ENCODE results near the gene DRD1. TPM values are rescaled to one million over a fixed set of nuclear protein-coding genes. Genes with fewer than 3 reads are reported as not detected.

DRD1 gene
- total and polyA plus RNA-seq, 2 of the 4 experiments (the other 2 are of a cell fraction): 0.18 to 0.19 TPM

GRCh38 chr5:175464074-175464941 lies 20.3 kb upstream of the DRD1 start:
- intact Hi-C loops (cut with micrococcal nuclease) (no loop called here), dilution Hi-C loops (cut with HindIII; ENCODE audit: low sequenced_read_pairs, unreplicated experiment) (no loop called here), in situ Hi-C loops (cut with MboI; ENCODE audit: low sequenced_read_pairs) (no loop called here)
- ChIA-PET CTCF (interaction anchor here (0.5 to 2.1 kb wide), 11 partner anchors 8 to 1416 kb away, joined by 3 to 16 read pairs (median 4); no protein-coding TSS in a partner anchor), POLR2A (ENCODE audit: unreplicated experiment) (no interaction called here)
- Histone ChIP-seq H3K4me1 (ENCODE audit: control insufficient read depth, insufficient read depth, low read length) (peaks cover 2% of the 10 kb centered on the region; the same call in 1 of the 2 replicates), H2AK5ac (ENCODE audit: low read depth, low read length) (no peak overlapping the region), H2BK5ac (ENCODE audit: low read depth, low read length, poor library complexity, severe bottlenecking) (no peak overlapping the region), H3K27ac (ENCODE audit: insufficient read depth, low read length) (no peak overlapping the region), H3K36me3 (ENCODE audit: control insufficient read depth, insufficient read depth, low read length) (no peaks in the 10 kb centered on the region), H4K20me1 (ENCODE audit: insufficient read depth, low read length) (no peaks in the 10 kb centered on the region), H4K8ac (ENCODE audit: low read depth in 2 of 2, low read length in 2 of 2) (no peak overlapping the region), H2BK20ac (ENCODE audit: low read depth, low read length) (no peak overlapping the region), H3K18ac (ENCODE audit: low read depth, low read length) (no peak overlapping the region), H3K79me1 (ENCODE audit: low read depth in 1 of 2, low read length in 2 of 2) (no peaks in the 10 kb centered on the region), H2AK9ac (replicated peaks; ENCODE audit: low read depth, low read length, poor library complexity) (no peak overlapping the region), H3K4me2 (ENCODE audit: low read depth, low read length) (no peak overlapping the region), H2BK15ac (ENCODE audit: low read depth, low read length) (no peak overlapping the region), H4K5ac (ENCODE audit: low read depth, low read length) (no peak overlapping the region), H3K23ac (ENCODE audit: low read depth, low read length) (no peak overlapping the region), H2BK120ac (ENCODE audit: low read depth, low read length) (no peak overlapping the region), H3K56ac (ENCODE audit: extremely low read depth, insufficient read depth, low read length) (no peak overlapping the region), H3K9me1 (ENCODE audit: insufficient read depth, low read length) (no peaks in the 10 kb centered on the region), H2AFZ (replicated peaks; ENCODE audit: low read length, poor library complexity) (peak overlapping the region; percentile 24), H4K91ac (ENCODE audit: insufficient read depth, low read depth, low read length) (no peak overlapping the region), H3K4ac (ENCODE audit: low read depth, low read length) (no peak overlapping the region), H3K4me3 (ENCODE audit: insufficient read depth, low read depth, low read length) (no peak overlapping the region), H3K9me3 (ENCODE audit: control insufficient read depth, insufficient read depth, low read length) (no peaks in the 10 kb centered on the region), H3K9ac (ENCODE audit: low read depth, low read length) (no peak overlapping the region), H3K14ac (replicated peaks; ENCODE audit: low read depth, low read length) (no peak overlapping the region), H3K27me3 (ENCODE audit: control insufficient read depth, insufficient read depth, low read length) (peaks cover 8% of the 10 kb centered on the region; the same call in 1 of the 2 replicates)
- peak; percentile 88 for ATAC-seq (ENCODE audit: low read depth)
- DNase-seq: peak; percentile 36
- WGBS, 2 experiments (ENCODE audit: extremely low coverage in 2 of 2, insufficient read length in 1 of 2): no CpG with 5 or more reads among the region's 11 CpGs
- BruUV-seq (replicated peaks): no TSS peak
- TF ChIP-seq USF2 (IDR thresholded peaks at IDR 0.05; ENCODE audit: low read depth, low read length) (no peak), CEBPB (IDR thresholded peaks at IDR 0.05; ENCODE audit: low read depth, low read length) (peak; percentile 91), POLR2A (IDR thresholded peaks at IDR 0.05; ENCODE audit: low read depth, low read length) (no peak), CTCF (conservative IDR thresholded peaks at IDR 0.05; ENCODE audit: low read depth, low read length) (peak; percentile 55), MAZ (IDR thresholded peaks at IDR 0.05; ENCODE audit: borderline replicate concordance, low read depth, low read length) (no peak), RAD21 (IDR thresholded peaks at IDR 0.05; ENCODE audit: low read length) (peak; percentile 51)

Measured in IMR-90 (cell line).